HepG2 (cell line): ENCODE data around the gene PFN4. TPM values are rescaled to one million over a fixed set of nuclear protein-coding genes. Genes with fewer than 3 reads are reported as not detected.
A peak's percentile ranks its signal among the peaks of the same experiment; 100 is the strongest.

ENCODE experiments used
- CREB1 ChIP-seq, 2 experiments: fragments of 450-650 bp in 1 of 2; IDR thresholded peaks; 2 replicates each; pipeline ENCODE4 v1.6.1; 2016 to 2017; ENCODE audit warnings: control low read depth in 1 of 2, mild to moderate bottlenecking in 1 of 2, missing compliant biosample characterization in 1 of 2, missing genetic modification characterization in 1 of 2
- CREM ChIP-seq, 2 experiments: sonication (generic) in 1 of 2; formaldehyde crosslinking in 1 of 2; IDR thresholded peaks; 2 replicates each; pipeline versions ENCODE4 v1.4.0 to v1.6.1; 2016 to 2020; ENCODE audit warnings: antibody characterized with exemption in 1 of 2, mild to moderate bottlenecking in 1 of 2, missing genetic modification reagents in 1 of 2
- HNRNPK ChIP-seq: fragments of 200-400 bp; formaldehyde crosslinking; IDR thresholded peaks from 2 replicates; pipeline ENCODE4 v1.6.1; 2018; ENCODE audit warnings: low read length, low read depth, moderate library complexity, mild to moderate bottlenecking; ENCODE audit not compliant: poor library complexity, severe bottlenecking
- POLR2A ChIP-seq, 2 experiments: IDR thresholded peaks; 2 replicates each; pipeline ENCODE4 v1.6.1; 2011; ENCODE audit warnings: low read depth in 2 of 2, low read length in 2 of 2, mild to moderate bottlenecking in 1 of 2, moderate library complexity in 1 of 2; ENCODE audit not compliant: insufficient read depth in 1 of 2
- SP1 ChIP-seq, 2 experiments: fragments of 450-650 bp in 1 of 2; sonication (generic) in 1 of 2; formaldehyde crosslinking in 1 of 2; IDR thresholded peaks; 2 replicates each; pipeline versions ENCODE4 v1.4.0 to v1.6.1; 2016 to 2020; ENCODE audit warnings: missing genetic modification reagents in 1 of 2
- TBX2 ChIP-seq: sonication (generic); formaldehyde crosslinking; IDR thresholded peaks from 2 replicates; pipeline ENCODE4 v1.5.0; 2020; ENCODE audit warnings: missing genetic modification reagents, mild to moderate bottlenecking, borderline replicate concordance
- TEAD2 ChIP-seq: sonication (generic); formaldehyde crosslinking; IDR thresholded peaks from 2 replicates; pipeline ENCODE4 v1.9.0; 2021; ENCODE audit warnings: missing genetic modification reagents
- TMF1 ChIP-seq: sonication (generic); formaldehyde crosslinking; IDR thresholded peaks from 2 replicates; pipeline ENCODE4 v1.8.1; 2022; ENCODE audit warnings: low read depth, missing genetic modification reagents
- ZFP36 ChIP-seq: fragments of 150-350 bp; IDR thresholded peaks from 2 replicates; pipeline ENCODE4 v1.6.1; 2018; ENCODE audit warnings: borderline replicate concordance, low read length, low read depth; ENCODE audit not compliant: partially characterized antibody
- ZFP36L1 ChIP-seq: sonication (generic); formaldehyde crosslinking; IDR thresholded peaks from 2 replicates; pipeline ENCODE4 v1.8.0; 2022; ENCODE audit warnings: mild to moderate bottlenecking, missing genetic modification reagents, moderate library complexity
- ZNF207 ChIP-seq: fragments of 450-650 bp; IDR thresholded peaks from 2 replicates; pipeline ENCODE4 v1.6.1; 2016; ENCODE audit warnings: antibody characterized with exemption, borderline replicate concordance
- ZNF24 ChIP-seq: fragments of 450-650 bp; IDR thresholded peaks from 2 replicates; pipeline ENCODE4 v1.6.1; 2017; ENCODE audit warnings: antibody characterized with exemption, mild to moderate bottlenecking
- ZNF569 ChIP-seq: sonication (generic); formaldehyde crosslinking; IDR thresholded peaks from 2 replicates; pipeline ENCODE4 v1.5.0; 2020; ENCODE audit warnings: mild to moderate bottlenecking, missing genetic modification reagents, moderate library complexity, borderline replicate concordance
- ZNF703 ChIP-seq: sonication (generic); formaldehyde crosslinking; IDR thresholded peaks from 2 replicates; pipeline ENCODE4 v1.5.1; 2020; ENCODE audit warnings: missing genetic modification reagents, mild to moderate bottlenecking, moderate library complexity, borderline replicate concordance
- ZNF776 ChIP-seq: sonication (generic); formaldehyde crosslinking; IDR thresholded peaks from 2 replicates; pipeline ENCODE4 v1.4.0; 2020; ENCODE audit warnings: mild to moderate bottlenecking, missing genetic modification reagents
- polyA plus RNA-seq, 8 experiments: library from polyadenylated mRNA; depleted of rRNA in 3 of 8; stranded (reverse) in 7 of 8; unstranded in 1 of 8; fragments of >200 nt; fragmentation: Illumina TruSeq in 4 of 8; extraction: Trizol in 4 of 8; gene quantifications; 2 replicates each; pipeline versions ENCODE4 v1.2.1 to v1.2.3, GENCODE V29; 2011 to 2016; ENCODE audit warnings: low read depth in 4 of 8, missing spikeins in 1 of 8, mixed read lengths in 1 of 8; ENCODE audit not compliant: insufficient read depth in 1 of 8
- total RNA-seq, 5 experiments: library from RNA; depleted of rRNA; stranded (reverse); fragments of >200 nt; fragmentation: Illumina TruSeq; extraction: Trizol; gene quantifications; 2 replicates each; pipeline ENCODE4 v1.2.3, GENCODE V29; 2016; ENCODE audit warnings: low read depth in 1 of 5
- TF ChIP-seq, protein P1 (sequence below): sonication (generic); formaldehyde crosslinking; conservative IDR thresholded peaks from 2 replicates; pipeline ENCODE4 v1.8.0; 2022; ENCODE audit warnings: low read depth, missing genetic modification reagents
- TF ChIP-seq, protein P2 (sequence below): sonication (generic); formaldehyde crosslinking; IDR thresholded peaks from 2 replicates; pipeline ENCODE4 v1.8.0; 2022; ENCODE audit warnings: missing genetic modification reagents, mild to moderate bottlenecking, inconsistent platforms, borderline replicate concordance
- TF ChIP-seq, protein P3 (sequence below): sonication (generic); formaldehyde crosslinking; IDR thresholded peaks from 2 replicates; pipeline ENCODE4 v1.4.0; 2020; ENCODE audit warnings: mild to moderate bottlenecking, missing genetic modification reagents
- TF ChIP-seq, protein P4 (sequence below): sonication (generic); formaldehyde crosslinking; IDR thresholded peaks from 2 replicates; pipeline ENCODE4 v1.4.0; 2020; ENCODE audit warnings: mild to moderate bottlenecking, missing genetic modification reagents
- TF ChIP-seq, protein P5 (sequence below): sonication (generic); formaldehyde crosslinking; IDR thresholded peaks from 2 replicates; pipeline ENCODE4 v1.5.0; 2020; ENCODE audit warnings: missing genetic modification reagents, mild to moderate bottlenecking, borderline replicate concordance
- TF ChIP-seq, protein P6 (sequence below): sonication (generic); formaldehyde crosslinking; IDR thresholded peaks from 2 replicates; pipeline ENCODE4 v1.9.0; 2022; ENCODE audit warnings: missing genetic modification reagents, mild to moderate bottlenecking, borderline replicate concordance

The PFN4 gene
- total and polyA plus RNA-seq, 2 of the 13 experiments (the other 11 are each of a cell fraction or from before 2014, with no cell fraction given), result 0.12 to 0.20 TPM

DNA sequence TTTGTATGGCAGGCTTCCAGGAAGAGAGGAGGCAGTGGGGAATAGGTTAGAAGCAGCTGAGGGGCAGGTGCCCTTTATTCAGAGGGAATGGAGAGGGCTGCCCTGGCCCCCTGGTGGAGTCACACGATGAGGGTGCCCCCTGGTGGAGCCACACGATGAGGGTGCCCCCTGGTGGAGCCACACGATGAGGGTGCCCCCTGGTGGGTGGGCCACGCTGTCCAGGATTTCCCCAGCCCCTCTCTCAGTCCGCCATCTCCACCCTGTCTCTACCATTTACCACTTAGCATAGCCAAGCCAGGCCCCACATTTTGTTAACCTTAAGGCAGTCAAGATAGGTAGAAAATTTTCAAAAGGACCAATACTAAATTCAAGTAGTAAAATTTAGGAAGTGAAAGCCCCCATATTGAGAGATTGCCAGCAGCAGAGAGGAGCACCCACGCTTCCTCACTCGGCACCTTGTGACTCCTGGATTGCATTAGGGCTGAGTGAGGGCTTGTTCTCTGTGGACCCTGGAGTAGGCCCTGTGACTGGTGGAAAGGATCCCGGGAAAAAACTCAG is 41.4 kb upstream of the PFN4 start (continued):
- TF ChIP-seq TMF1 (CRISPR knock-in tag) (no peak), HNRNPK (no peak), POLR2A (IDR thresholded peaks at IDR 0.05; ENCODE audit: insufficient read depth in 1 of 2, low read depth in 2 of 2, low read length in 2 of 2) (no peak), ZFP36L1 (CRISPR knock-in tag) (no peak), ZFP36 (peak; percentile 25), TBX2 (0 out of 2 replicates have a peak, but pooled peaks have one; percentile 29), CREB1 (IDR thresholded peaks at IDR 0.05) (no peak), CREB1 (CRISPR knock-in tag; IDR thresholded peaks at IDR 0.05) (no peak), ZNF207 (no peak), ZNF776 (no peak), ZNF569 (CRISPR knock-in tag) (no peak), ZNF703 (CRISPR knock-in tag) (no peak), SP1 (IDR thresholded peaks at IDR 0.05) (no peak), SP1 (CRISPR knock-in tag; IDR thresholded peaks at IDR 0.05) (no peak), ZNF24 (no peak), CREM (IDR thresholded peaks at IDR 0.05) (no peak), CREM (CRISPR knock-in tag; IDR thresholded peaks at IDR 0.05) (no peak), TEAD2 (CRISPR knock-in tag) (no peak)
- TF ChIP-seq, protein P1, sequence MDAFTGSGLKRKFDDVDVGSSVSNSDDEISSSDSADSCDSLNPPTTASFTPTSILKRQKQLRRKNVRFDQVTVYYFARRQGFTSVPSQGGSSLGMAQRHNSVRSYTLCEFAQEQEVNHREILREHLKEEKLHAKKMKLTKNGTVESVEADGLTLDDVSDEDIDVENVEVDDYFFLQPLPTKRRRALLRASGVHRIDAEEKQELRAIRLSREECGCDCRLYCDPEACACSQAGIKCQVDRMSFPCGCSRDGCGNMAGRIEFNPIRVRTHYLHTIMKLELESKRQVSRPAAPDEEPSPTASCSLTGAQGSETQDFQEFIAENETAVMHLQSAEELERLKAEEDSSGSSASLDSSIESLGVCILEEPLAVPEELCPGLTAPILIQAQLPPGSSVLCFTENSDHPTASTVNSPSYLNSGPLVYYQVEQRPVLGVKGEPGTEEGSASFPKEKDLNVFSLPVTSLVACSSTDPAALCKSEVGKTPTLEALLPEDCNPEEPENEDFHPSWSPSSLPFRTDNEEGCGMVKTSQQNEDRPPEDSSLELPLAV (CRISPR knock-in tag), result no peak
- TF ChIP-seq, protein P2, sequence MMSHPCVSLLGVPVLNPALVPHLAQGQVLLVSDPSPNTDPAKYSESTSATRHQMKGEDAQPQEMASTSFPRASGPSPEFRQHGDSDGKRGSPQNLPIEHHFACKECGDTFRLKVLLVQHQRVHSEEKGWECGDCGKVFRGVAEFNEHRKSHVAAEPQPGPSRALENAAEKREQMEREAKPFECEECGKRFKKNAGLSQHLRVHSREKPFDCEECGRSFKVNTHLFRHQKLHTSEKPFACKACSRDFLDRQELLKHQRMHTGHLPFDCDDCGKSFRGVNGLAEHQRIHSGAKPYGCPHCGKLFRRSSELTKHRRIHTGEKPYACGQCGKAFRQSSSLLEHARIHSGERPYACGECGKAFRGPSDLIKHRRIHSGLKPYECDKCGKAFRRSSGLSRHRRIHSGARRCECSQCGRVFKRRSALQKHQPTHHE (CRISPR knock-in tag), result no peak
- TF ChIP-seq, protein P3, sequence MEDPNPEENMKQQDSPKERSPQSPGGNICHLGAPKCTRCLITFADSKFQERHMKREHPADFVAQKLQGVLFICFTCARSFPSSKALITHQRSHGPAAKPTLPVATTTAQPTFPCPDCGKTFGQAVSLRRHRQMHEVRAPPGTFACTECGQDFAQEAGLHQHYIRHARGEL (CRISPR knock-in tag), result no peak
- TF ChIP-seq, protein P4, sequence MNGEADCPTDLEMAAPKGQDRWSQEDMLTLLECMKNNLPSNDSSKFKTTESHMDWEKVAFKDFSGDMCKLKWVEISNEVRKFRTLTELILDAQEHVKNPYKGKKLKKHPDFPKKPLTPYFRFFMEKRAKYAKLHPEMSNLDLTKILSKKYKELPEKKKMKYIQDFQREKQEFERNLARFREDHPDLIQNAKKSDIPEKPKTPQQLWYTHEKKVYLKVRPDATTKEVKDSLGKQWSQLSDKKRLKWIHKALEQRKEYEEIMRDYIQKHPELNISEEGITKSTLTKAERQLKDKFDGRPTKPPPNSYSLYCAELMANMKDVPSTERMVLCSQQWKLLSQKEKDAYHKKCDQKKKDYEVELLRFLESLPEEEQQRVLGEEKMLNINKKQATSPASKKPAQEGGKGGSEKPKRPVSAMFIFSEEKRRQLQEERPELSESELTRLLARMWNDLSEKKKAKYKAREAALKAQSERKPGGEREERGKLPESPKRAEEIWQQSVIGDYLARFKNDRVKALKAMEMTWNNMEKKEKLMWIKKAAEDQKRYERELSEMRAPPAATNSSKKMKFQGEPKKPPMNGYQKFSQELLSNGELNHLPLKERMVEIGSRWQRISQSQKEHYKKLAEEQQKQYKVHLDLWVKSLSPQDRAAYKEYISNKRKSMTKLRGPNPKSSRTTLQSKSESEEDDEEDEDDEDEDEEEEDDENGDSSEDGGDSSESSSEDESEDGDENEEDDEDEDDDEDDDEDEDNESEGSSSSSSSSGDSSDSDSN (CRISPR knock-in tag), result peak; percentile 39; the same call in 1 of the 2 replicates
- TF ChIP-seq, protein P5, sequence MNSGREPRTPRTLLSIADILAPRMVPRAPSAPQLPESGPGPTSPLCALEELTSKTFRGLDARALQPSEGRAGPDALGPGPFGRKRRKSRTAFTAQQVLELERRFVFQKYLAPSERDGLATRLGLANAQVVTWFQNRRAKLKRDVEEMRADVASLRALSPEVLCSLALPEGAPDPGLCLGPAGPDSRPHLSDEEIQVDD, result no peak
- TF ChIP-seq, protein P6, sequence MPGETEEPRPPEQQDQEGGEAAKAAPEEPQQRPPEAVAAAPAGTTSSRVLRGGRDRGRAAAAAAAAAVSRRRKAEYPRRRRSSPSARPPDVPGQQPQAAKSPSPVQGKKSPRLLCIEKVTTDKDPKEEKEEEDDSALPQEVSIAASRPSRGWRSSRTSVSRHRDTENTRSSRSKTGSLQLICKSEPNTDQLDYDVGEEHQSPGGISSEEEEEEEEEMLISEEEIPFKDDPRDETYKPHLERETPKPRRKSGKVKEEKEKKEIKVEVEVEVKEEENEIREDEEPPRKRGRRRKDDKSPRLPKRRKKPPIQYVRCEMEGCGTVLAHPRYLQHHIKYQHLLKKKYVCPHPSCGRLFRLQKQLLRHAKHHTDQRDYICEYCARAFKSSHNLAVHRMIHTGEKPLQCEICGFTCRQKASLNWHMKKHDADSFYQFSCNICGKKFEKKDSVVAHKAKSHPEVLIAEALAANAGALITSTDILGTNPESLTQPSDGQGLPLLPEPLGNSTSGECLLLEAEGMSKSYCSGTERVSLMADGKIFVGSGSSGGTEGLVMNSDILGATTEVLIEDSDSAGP (CRISPR knock-in tag), result no peak
